Measurements from ENCODE around the gene SPEG. TPM values are rescaled to one million over a fixed set of nuclear protein-coding genes. Genes with fewer than 3 reads are reported as not detected.

The SPEG gene
- total RNA-seq, 1 donor from 2014 or later: 10.5 TPM

Other genes with a start within 250 kb of the SPEG start
- 14.1 TPM for gene ZFAND2B, start 228.1 kb upstream of the SPEG start, total RNA-seq
- 23.8 TPM for gene ABCB6, start 215.9 kb upstream of the SPEG start, total RNA-seq
- gene ATG9A, start 205.2 kb upstream of the SPEG start, total RNA-seq: 24.7 TPM
- 41.6 TPM for gene ANKZF1, start 205.0 kb upstream of the SPEG start, total RNA-seq
- 6.8 TPM for gene GLB1L, start 189.4 kb upstream of the SPEG start, total RNA-seq
- 8.2 TPM for gene STK16, start 189.4 kb upstream of the SPEG start, total RNA-seq
- gene TUBA4B, start 181.6 kb upstream of the SPEG start, total RNA-seq: not detected
- gene TUBA4A, start 180.9 kb upstream of the SPEG start, total RNA-seq: 35.7 TPM
- gene DNAJB2, start 155.5 kb upstream of the SPEG start, total RNA-seq: 46.7 TPM
- gene PTPRN, start 125.4 kb upstream of the SPEG start, total RNA-seq: not detected
- gene RESP18, start 102.1 kb upstream of the SPEG start, total RNA-seq: not detected
- 42.4 TPM for gene DNPEP, start 46.9 kb upstream of the SPEG start, total RNA-seq
- gene DES, start 16.5 kb upstream of the SPEG start, total RNA-seq: 318 TPM
- 21.8 TPM for gene GMPPA, start 64.0 kb downstream of the SPEG start, total RNA-seq
- 0.49 TPM for gene ASIC4, start 79.6 kb downstream of the SPEG start, total RNA-seq
- 35.9 TPM for gene CHPF, start 109.0 kb downstream of the SPEG start, total RNA-seq
- 0.99 TPM for gene TMEM198, start 109.2 kb downstream of the SPEG start, total RNA-seq
- 47.0 TPM for gene OBSL1, start 136.7 kb downstream of the SPEG start, total RNA-seq
- gene INHA, start 137.5 kb downstream of the SPEG start, total RNA-seq: 0.10 TPM
- gene STK11IP, start 163.0 kb downstream of the SPEG start, total RNA-seq: 22.8 TPM
- gene SLC4A3, start 192.8 kb downstream of the SPEG start, total RNA-seq: 2.5 TPM

Measured in skin of body (tissue), 1 donor.